Measurements from ENCODE around the gene OLFML2A. TPM values are rescaled to one million over a fixed set of nuclear protein-coding genes. Genes with fewer than 3 reads are reported as not detected.
A peak's percentile ranks its signal among the peaks of the same experiment; 100 is the strongest.

The OLFML2A gene
- total RNA-seq, 4 donors from 2014 or later, result 39.0 to 98.9 (median 60.3) TPM

DNA sequence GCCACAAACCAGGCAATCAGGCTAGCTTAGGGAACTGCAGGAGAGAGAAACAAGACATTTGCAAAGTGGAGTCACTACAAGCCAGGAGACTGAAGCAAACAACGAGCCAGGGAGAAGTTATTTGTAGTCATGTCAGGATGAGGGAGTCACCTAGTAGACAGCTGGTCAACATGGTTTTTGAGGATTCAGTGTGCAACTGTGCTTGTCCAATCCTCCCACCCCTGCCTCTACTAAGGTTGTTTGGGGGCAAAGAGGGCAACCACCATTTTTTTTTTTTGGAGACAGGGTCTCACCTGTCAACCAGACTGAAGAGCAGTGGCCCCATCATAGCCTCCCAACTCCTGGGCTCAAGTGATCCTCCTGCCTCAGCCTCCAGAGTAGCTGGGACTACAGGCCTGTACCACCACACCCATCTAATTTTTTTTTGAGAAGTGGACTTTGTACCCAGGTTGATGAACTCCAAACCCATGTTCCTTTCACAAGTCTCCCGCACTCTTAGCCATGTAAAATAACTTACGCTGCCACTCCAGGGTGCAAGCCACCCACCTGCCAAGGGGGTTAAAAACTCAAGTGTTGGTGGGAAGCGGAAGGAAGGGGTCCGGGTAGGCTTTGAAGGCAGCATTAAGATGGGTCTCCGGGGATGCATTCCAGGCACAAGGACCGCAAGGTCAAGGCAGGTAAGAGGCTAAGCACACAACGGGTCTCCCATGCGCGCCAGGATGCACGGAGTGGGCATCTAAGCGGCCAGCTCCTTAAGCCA lies 83.8 kb downstream of the OLFML2A start:
- WGBS, result 5% methylated on average over 11 of the region's 12 CpGs
- Histone ChIP-seq H3K27me3 (no peaks in the 10 kb centered on the region), H3K4me3 (peak overlapping the region; percentile 66 to 83 (median 72)), H3K36me3 (peaks cover 35 to 52% (median 48%) of the 10 kb centered on the region in 4 donors), H3K27ac (replicated peaks in 1 of 4) (peak overlapping the region; percentile 84 to 89 (median 87)), H3K9me3 (no peaks in the 10 kb centered on the region), H3K4me1 (peaks cover 24 to 41% (median 36%) of the 10 kb centered on the region in 4 donors)
- intact Hi-C loops (cut with DNase I), result loop anchor here (10.0 kb wide), 1 partner anchor 334 kb away; no protein-coding TSS in a partner anchor
- DNase-seq (ENCODE audit: extremely low spot score), result no peak
- no peak for TF ChIP-seq POLR2AphosphoS5 (IDR thresholded peaks at IDR 0.05)
- TF ChIP-seq POLR2A (IDR thresholded peaks at IDR 0.05; ENCODE audit: low read depth), result no peak
- TF ChIP-seq, protein P1, sequence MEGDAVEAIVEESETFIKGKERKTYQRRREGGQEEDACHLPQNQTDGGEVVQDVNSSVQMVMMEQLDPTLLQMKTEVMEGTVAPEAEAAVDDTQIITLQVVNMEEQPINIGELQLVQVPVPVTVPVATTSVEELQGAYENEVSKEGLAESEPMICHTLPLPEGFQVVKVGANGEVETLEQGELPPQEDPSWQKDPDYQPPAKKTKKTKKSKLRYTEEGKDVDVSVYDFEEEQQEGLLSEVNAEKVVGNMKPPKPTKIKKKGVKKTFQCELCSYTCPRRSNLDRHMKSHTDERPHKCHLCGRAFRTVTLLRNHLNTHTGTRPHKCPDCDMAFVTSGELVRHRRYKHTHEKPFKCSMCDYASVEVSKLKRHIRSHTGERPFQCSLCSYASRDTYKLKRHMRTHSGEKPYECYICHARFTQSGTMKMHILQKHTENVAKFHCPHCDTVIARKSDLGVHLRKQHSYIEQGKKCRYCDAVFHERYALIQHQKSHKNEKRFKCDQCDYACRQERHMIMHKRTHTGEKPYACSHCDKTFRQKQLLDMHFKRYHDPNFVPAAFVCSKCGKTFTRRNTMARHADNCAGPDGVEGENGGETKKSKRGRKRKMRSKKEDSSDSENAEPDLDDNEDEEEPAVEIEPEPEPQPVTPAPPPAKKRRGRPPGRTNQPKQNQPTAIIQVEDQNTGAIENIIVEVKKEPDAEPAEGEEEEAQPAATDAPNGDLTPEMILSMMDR (IDR thresholded peaks at IDR 0.05), result no peak
- no peak for TF ChIP-seq EP300 (IDR thresholded peaks at IDR 0.05)

- Histone ChIP-seq H3K36me3 (peaks cover 35 to 44% (median 41%) of the 10 kb centered on the region in 4 donors), H3K9me3 (no peaks in the 10 kb centered on the region), H3K4me1 (peaks cover 24 to 41% (median 36%) of the 10 kb centered on the region in 4 donors), H3K27me3 (no peaks in the 10 kb centered on the region), H3K27ac (replicated peaks in 1 of 4) (peak within 1 kb of the TSS; percentile 84 to 89 (median 87)), H3K4me3 (peak within 1 kb of the TSS; percentile 66 to 83 (median 72))
- DNase-seq (ENCODE audit: extremely low spot score), result peak; percentile 98
- intact Hi-C loops (cut with DNase I), result loop anchor here (10.0 kb wide), 1 partner anchor 333 kb away; no protein-coding TSS in a partner anchor
- TF ChIP-seq EP300 (IDR thresholded peaks at IDR 0.05), result no peak
- peak; percentile 79 for TF ChIP-seq POLR2A (IDR thresholded peaks at IDR 0.05; ENCODE audit: low read depth)
- TF ChIP-seq, protein P1 (IDR thresholded peaks at IDR 0.05), result peak in 2 of 3 experiments; percentile 10 to 26
- peak; percentile 96 to 98 for TF ChIP-seq POLR2AphosphoS5 (IDR thresholded peaks at IDR 0.05)
- WGBS, result under 1% methylated on average over 31 of the region's 92 CpGs
Observed at GRCh38 chr9:124861342-124862229, 84.7 kb downstream of the OLFML2A start, which contains the start of the genes ARPC5L and RPL35. ARPC5L (plus strand) TSS chr9:124862130; CDS start chr9:124869291, 7,161 bp downstream. RPL35 (minus strand) TSS chr9:124861957; CDS start chr9:124861912, 45 bp downstream.

- Histone ChIP-seq H3K4me1 (peaks cover 34 to 49% (median 45%) of the 10 kb centered on the region in 4 donors), H3K27ac (replicated peaks in 1 of 4) (peak overlapping the region in 1 of 4 donors; percentile 13), H3K9me3 (no peaks in the 10 kb centered on the region), H3K27me3 (no peaks in the 10 kb centered on the region), H3K36me3 (peaks cover 22 to 25% (median 23%) of the 10 kb centered on the region in 4 donors), H3K4me3 (no peak overlapping the region)
- DNase-seq (ENCODE audit: extremely low spot score), result no peak
- TF ChIP-seq, protein P1 (IDR thresholded peaks at IDR 0.05), result no peak
- TF ChIP-seq EP300 (IDR thresholded peaks at IDR 0.05) (no peak), POLR2A (IDR thresholded peaks at IDR 0.05; ENCODE audit: low read depth) (no peak), POLR2AphosphoS5 (IDR thresholded peaks at IDR 0.05) (peak in 1 of 2 donors; percentile 10)
- WGBS, result 77% methylated on average over 7 of the region's 7 CpGs
- intact Hi-C loops (cut with DNase I), result loop anchor here (10.0 kb wide), 1 partner anchor 331 kb away; no protein-coding TSS in a partner anchor
Observed at GRCh38 chr9:124863371-124863871, 86.5 kb downstream of the OLFML2A start.

Other genes starting within 250 kb of the OLFML2A start
- gene NR6A1, start 5.8 kb upstream of the OLFML2A start, total RNA-seq, result 1 to 10 TPM; 1.8 to 2.8 (median 2.0) TPM
- under 1 TPM in 1 of 4 donors, not detected in 3; 0.32 TPM for gene WDR38, start 76.3 kb downstream of the OLFML2A start, total RNA-seq
- 1,000 to 10,000 TPM; 1,125 to 3,077 (median 1,901) TPM for gene RPL35, start 84.8 kb downstream of the OLFML2A start, total RNA-seq
- gene ARPC5L, start 85.0 kb downstream of the OLFML2A start, total RNA-seq, result 10 to 100 TPM; 23.3 to 28.2 (median 26.7) TPM
- 10 to 100 TPM; 22.5 to 26.5 (median 24.7) TPM for gene GOLGA1, start 163.9 kb downstream of the OLFML2A start, total RNA-seq

Data from esophagus muscularis mucosa (tissue), 4 donors.